Cardiac muscle cell (in vitro differentiated cells and primary cell): Measurements from ENCODE around the gene GRIA3. TPM values are rescaled to one million over a fixed set of nuclear protein-coding genes. Genes with fewer than 3 reads are reported as not detected.

Experiments
- DNase-seq, 2 donors: peaks; one replicate each; pipeline versions ENCODE4 v3.0.0 to v3.0.0-alpha.2; 2010 to 2017; ENCODE audit warnings: low read depth in 1 of 2, low spot score in 1 of 2
- H3K27ac ChIP-seq: fragments of 200-600 bp; sonication (generic); 2 replicates; pipeline ENCODE4 v1.5.1; 2016
- H3K27me3 ChIP-seq: fragments of 200-600 bp; sonication (generic); 2 replicates; pipeline ENCODE4 v1.6.0; 2016; ENCODE audit warnings: control low read depth
- H3K36me3 ChIP-seq: fragments of 200-600 bp; sonication (generic); 2 replicates; pipeline ENCODE4 v1.5.1; 2016; ENCODE audit warnings: control low read depth
- H3K4me1 ChIP-seq: fragments of 200-600 bp; sonication (generic); 2 replicates; pipeline ENCODE4 v1.8.1; 2017; ENCODE audit warnings: low read depth, mild to moderate bottlenecking, mixed run types
- H3K4me3 ChIP-seq: fragments of 200-600 bp; sonication (generic); 2 replicates; pipeline ENCODE4 v1.5.1; 2016; ENCODE audit warnings: mild to moderate bottlenecking
- H3K9me3 ChIP-seq: fragments of 200-600 bp; sonication (generic); 2 replicates; pipeline ENCODE4 v1.5.1; 2017; ENCODE audit warnings: low read depth, mild to moderate bottlenecking, control low read depth
- CTCF ChIP-seq: IDR thresholded peaks from 2 replicates; pipeline ENCODE4 v1.5.1; 2012; ENCODE audit warnings: low read depth, mild to moderate bottlenecking, low read length
- polyA plus RNA-seq: library from polyadenylated mRNA; unstranded; fragments of >200 nt; fragmentation: Nextera tagmentation; extraction: Ambion mirVana; gene quantifications from 2 replicates; pipeline ENCODE4 v1.2.1, GENCODE V29; 2016
- total RNA-seq: library from RNA; depleted of rRNA; stranded (reverse); fragments of >200 nt; gene quantifications from 2 replicates; pipeline ENCODE4 v1.2.3, GENCODE V29; 2016

Gene GRIA3
- total and polyA plus RNA-seq, 2 experiments from 2014 or later, result 2.8 to 6.1 TPM

GRCh38 chrX:123206176-123206575 is 22.1 kb downstream of the GRIA3 start:
- Histone ChIP-seq H3K4me1 (no peaks in the 10 kb centered on the region), H3K9me3 (no peaks in the 10 kb centered on the region), H3K27ac (no peak overlapping the region), H3K36me3 (no peaks in the 10 kb centered on the region), H3K27me3 (no peaks in the 10 kb centered on the region), H3K4me3 (no peak overlapping the region)
- TF ChIP-seq CTCF, result no peak
- no peak for DNase-seq

DNA sequence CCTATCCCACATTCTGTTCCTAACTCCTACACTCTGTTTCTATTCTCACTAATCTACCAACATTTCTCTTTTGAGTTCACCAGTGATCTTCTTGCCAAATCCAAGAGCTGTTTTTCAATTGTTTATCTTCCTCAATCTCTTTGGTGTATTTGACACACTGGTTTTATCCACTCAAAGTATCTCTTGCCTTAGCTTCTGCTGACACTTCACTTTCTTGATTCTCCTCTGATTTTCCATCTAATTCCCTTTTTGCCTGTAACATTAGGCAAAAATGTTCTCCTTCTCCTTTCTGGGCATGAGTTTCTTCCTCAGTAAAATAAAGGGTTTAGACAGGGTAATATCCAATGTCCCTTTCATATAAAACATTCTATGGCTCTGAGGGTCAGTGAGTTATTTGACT is 26.2 kb downstream of the GRIA3 start:
- H3K27me3 ChIP-seq, result no peaks in the 10 kb centered on the region
- H3K4me1 ChIP-seq, result no peaks in the 10 kb centered on the region
- H3K9me3 ChIP-seq, result no peaks in the 10 kb centered on the region
- no peak for DNase-seq
- no peaks in the 10 kb centered on the region for H3K36me3 ChIP-seq
- no peak for TF ChIP-seq CTCF
- no peak overlapping the region for H3K4me3 ChIP-seq
- no peak overlapping the region for H3K27ac ChIP-seq

GRCh38 chrX:123215397-123216089 is 31.5 kb downstream of the GRIA3 start:
- no peak overlapping the region for H3K27ac ChIP-seq
- no peaks in the 10 kb centered on the region for H3K36me3 ChIP-seq
- H3K9me3 ChIP-seq, result no peaks in the 10 kb centered on the region
- DNase-seq, result no peak
- H3K27me3 ChIP-seq, result no peaks in the 10 kb centered on the region
- no peak overlapping the region for H3K4me3 ChIP-seq
- H3K4me1 ChIP-seq, result peaks cover 14% of the 10 kb centered on the region
- TF ChIP-seq CTCF, result no peak

DNA sequence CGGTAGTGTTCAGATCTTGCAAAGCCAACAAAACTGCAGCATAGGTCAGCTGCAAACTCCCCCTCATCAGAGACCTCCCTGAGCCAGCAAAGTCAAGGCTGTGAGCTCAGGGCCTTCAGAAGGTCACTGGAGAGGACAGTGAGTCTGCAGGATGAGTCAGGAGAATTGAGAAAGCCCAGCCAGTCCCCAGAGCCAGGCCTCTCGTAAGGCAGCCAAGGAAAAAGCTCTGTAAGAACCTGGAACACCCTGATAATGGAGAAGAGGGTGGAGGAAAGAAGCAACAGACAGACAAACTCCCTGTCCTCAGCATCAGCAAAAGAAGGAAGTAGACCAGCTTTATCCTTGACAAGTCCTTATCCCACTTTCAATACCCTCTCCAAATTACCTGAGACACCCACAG is 33.0 kb downstream of the GRIA3 start:
- TF ChIP-seq CTCF, result no peak
- peak in 1 of 2 donors; percentile 0 for DNase-seq
- no peaks in the 10 kb centered on the region for H3K36me3 ChIP-seq
- peaks cover 14% of the 10 kb centered on the region for H3K4me1 ChIP-seq
- no peak overlapping the region for H3K27ac ChIP-seq
- H3K27me3 ChIP-seq, result no peaks in the 10 kb centered on the region
- H3K9me3 ChIP-seq, result no peaks in the 10 kb centered on the region
- H3K4me3 ChIP-seq, result no peak overlapping the region

DNA sequence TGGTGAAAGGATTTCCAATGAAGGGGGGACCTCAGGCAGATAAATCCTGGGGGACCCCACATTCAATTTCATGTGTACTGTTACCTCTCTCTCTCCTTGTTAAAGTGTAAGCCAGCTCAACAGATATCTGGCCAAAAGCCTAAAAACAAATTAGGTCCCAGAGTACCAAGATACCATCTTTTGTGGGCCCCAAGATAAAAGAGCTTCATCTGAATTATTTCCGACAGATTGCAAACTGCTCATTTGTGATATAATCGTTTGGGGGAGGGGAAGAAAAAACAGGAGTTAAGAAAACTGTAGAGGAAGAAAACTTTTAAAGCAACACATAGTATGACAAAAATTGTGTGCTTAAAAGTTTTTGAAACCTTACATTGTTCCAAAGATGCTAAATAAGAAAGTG is 33.6 kb downstream of the GRIA3 start:
- H3K36me3 ChIP-seq, result no peaks in the 10 kb centered on the region
- no peak for TF ChIP-seq CTCF
- H3K9me3 ChIP-seq, result no peaks in the 10 kb centered on the region
- H3K27ac ChIP-seq, result no peak overlapping the region
- peaks cover 14% of the 10 kb centered on the region for H3K4me1 ChIP-seq
- DNase-seq, result no peak
- H3K27me3 ChIP-seq, result no peaks in the 10 kb centered on the region
- no peak overlapping the region for H3K4me3 ChIP-seq
